ENCODE data around the gene PDE7B.

PDE7B gene

GRCh38 chr6:136038531-136038930 is 187.0 kb downstream of the PDE7B start:
- H3K27me3 Mint-ChIP-seq (ENCODE audit: low read depth) = no peaks in the 10 kb centered on the region
- no peaks in the 10 kb centered on the region for H3K9me3 Mint-ChIP-seq
- peak overlapping the region; percentile 80 to 90 (median 89) for H3K4me3 Mint-ChIP-seq
- H3K36me3 Mint-ChIP-seq (ENCODE audit: low read depth) = no peaks in the 10 kb centered on the region
- H3K27ac Mint-ChIP-seq = peak overlapping the region; percentile 79 to 99 (median 97)
- peaks cover 47% of the 10 kb centered on the region for H3K4me1 Mint-ChIP-seq
- no peak for TF ChIP-seq CTCF (IDR thresholded peaks at IDR 0.05; ENCODE audit: unreplicated experiment in 3 of 3)

GRCh38 chr6:136039185-136039584 is 187.7 kb downstream of the PDE7B start:
- H3K27me3 Mint-ChIP-seq (ENCODE audit: low read depth) = no peaks in the 10 kb centered on the region
- no peaks in the 10 kb centered on the region for H3K9me3 Mint-ChIP-seq
- H3K4me3 Mint-ChIP-seq = peak overlapping the region; percentile 60 to 90 (median 89)
- H3K27ac Mint-ChIP-seq = peak overlapping the region; percentile 34 to 99 (median 41)
- no peaks in the 10 kb centered on the region for H3K36me3 Mint-ChIP-seq (ENCODE audit: low read depth)
- H3K4me1 Mint-ChIP-seq = peaks cover 51% of the 10 kb centered on the region
- no peak for TF ChIP-seq CTCF (IDR thresholded peaks at IDR 0.05; ENCODE audit: unreplicated experiment in 3 of 3)

- Mint-ChIP-seq H3K27ac (peak overlapping the region; percentile 92 to 97 (median 95)), H3K27me3 (ENCODE audit: low read depth) (no peaks in the 10 kb centered on the region), H3K4me3 (no peak overlapping the region), H3K36me3 (ENCODE audit: low read depth) (peaks cover 3% of the 10 kb centered on the region), H3K4me1 (peaks cover 18% of the 10 kb centered on the region), H3K9me3 (peaks cover 5% of the 10 kb centered on the region)
- no peak for TF ChIP-seq CTCF (IDR thresholded peaks at IDR 0.05; ENCODE audit: unreplicated experiment in 3 of 3)
Observed at GRCh38 chr6:136050475-136050874, 199.0 kb downstream of the PDE7B start.

- peak overlapping the region; percentile 92 to 97 (median 95) for H3K27ac Mint-ChIP-seq
- H3K4me1 Mint-ChIP-seq = peaks cover 25% of the 10 kb centered on the region
Observed at GRCh38 chr6:136051140-136051775, 199.8 kb downstream of the PDE7B start.

GRCh38 chr6:136052031-136052430 is 200.5 kb downstream of the PDE7B start:
- Mint-ChIP-seq H3K4me1 (peaks cover 28% of the 10 kb centered on the region), H3K27me3 (ENCODE audit: low read depth) (no peaks in the 10 kb centered on the region), H3K4me3 (no peak overlapping the region), H3K27ac (peak overlapping the region; percentile 92 to 97 (median 95)), H3K9me3 (peaks cover 5% of the 10 kb centered on the region), H3K36me3 (ENCODE audit: low read depth) (peaks cover 3% of the 10 kb centered on the region)
- no peak for TF ChIP-seq CTCF (IDR thresholded peaks at IDR 0.05; ENCODE audit: unreplicated experiment in 3 of 3)

More at GRCh38 chr6:136051140-136051775, 199.8 kb downstream of the PDE7B start:
- peaks cover 5% of the 10 kb centered on the region for H3K9me3 Mint-ChIP-seq
- H3K4me3 Mint-ChIP-seq = peak overlapping the region in 1 of 3 experiments; percentile 19
- H3K36me3 Mint-ChIP-seq (ENCODE audit: low read depth) = peaks cover 3% of the 10 kb centered on the region
- no peaks in the 10 kb centered on the region for H3K27me3 Mint-ChIP-seq (ENCODE audit: low read depth)
- no peak for TF ChIP-seq CTCF (IDR thresholded peaks at IDR 0.05; ENCODE audit: unreplicated experiment in 3 of 3)

- TF ChIP-seq CTCF (IDR thresholded peaks at IDR 0.05; ENCODE audit: unreplicated experiment in 3 of 3) = no peak
- Mint-ChIP-seq H3K4me3 (no peak overlapping the region), H3K9me3 (peaks cover 2% of the 10 kb centered on the region), H3K27ac (peak overlapping the region in 2 of 3 experiments; percentile 3 to 42), H3K4me1 (peaks cover 51% of the 10 kb centered on the region), H3K27me3 (ENCODE audit: low read depth) (no peaks in the 10 kb centered on the region), H3K36me3 (ENCODE audit: low read depth) (no peaks in the 10 kb centered on the region)
Observed at GRCh38 chr6:136058852-136059251, 207.4 kb downstream of the PDE7B start.

Data from nephron (organoid).